Right renal cortex interstitium (tissue), 3 donors: ENCODE data around the gene ADAMTS13. TPM values are rescaled to one million over a fixed set of nuclear protein-coding genes. Genes with fewer than 3 reads are reported as not detected.
"Not testable (repeated sequence)": the region's sequence is repeated elsewhere in the genome, so short reads cannot be mapped to it uniquely, and the experiment has no call there.

ENCODE experiments used
- DNase-seq, 3 donors: peaks; one replicate each; pipeline ENCODE4 v3.0.0-alpha.2; 2013; ENCODE audit warnings: low read depth in 3 of 3, low spot score in 2 of 3
- polyA plus RNA-seq, 3 donors: library from polyadenylated mRNA; unstranded; fragments of 120-200 nt; gene quantifications; one replicate each; pipeline ENCODE4 v1.2.1, GENCODE V29; 2013; ENCODE audit not compliant: insufficient read length in 3 of 3

The ADAMTS13 gene
- polyA plus RNA-seq, 3 donors, result 5.9 to 7.2 (median 6.3) TPM

- not testable (repeated sequence) for DNase-seq
Measured at GRCh38 chr9:133391449-133391848, 30.7 kb upstream of the ADAMTS13 start.

GRCh38 chr9:133392308-133392707 is 29.9 kb upstream of the ADAMTS13 start:
- not testable (repeated sequence) for DNase-seq

GRCh38 chr9:133393399-133393798 is 28.8 kb upstream of the ADAMTS13 start:
- DNase-seq, result no peak

- no peak for DNase-seq
Measured at GRCh38 chr9:133394687-133395271, 27.4 kb upstream of the ADAMTS13 start.

- no peak for DNase-seq
Measured at GRCh38 chr9:133396952-133397351, 25.2 kb upstream of the ADAMTS13 start.

- DNase-seq, result no peak
Measured at GRCh38 chr9:133397370-133397769, 24.8 kb upstream of the ADAMTS13 start.

- DNase-seq, result no peak
Measured at GRCh38 chr9:133397895-133398294, 24.3 kb upstream of the ADAMTS13 start.

GRCh38 chr9:133400292-133400691 is 21.9 kb upstream of the ADAMTS13 start:
- DNase-seq, result no peak

- DNase-seq, result no peak
Measured at GRCh38 chr9:133401588-133401987, 20.6 kb upstream of the ADAMTS13 start.

- DNase-seq, result no peak
Measured at GRCh38 chr9:133402689-133403088, 19.5 kb upstream of the ADAMTS13 start.

- DNase-seq, result no peak
Measured at GRCh38 chr9:133403766-133404453, 18.3 kb upstream of the ADAMTS13 start.

GRCh38 chr9:133404454-133405002 is 17.6 kb upstream of the ADAMTS13 start:
- DNase-seq, result no peak

GRCh38 chr9:133405508-133406438 is 16.4 kb upstream of the ADAMTS13 start:
- no peak for DNase-seq

GRCh38 chr9:133406480-133407307 is 15.5 kb upstream of the ADAMTS13 start:
- DNase-seq, result no peak

GRCh38 chr9:133408042-133408441 is 14.1 kb upstream of the ADAMTS13 start:
- DNase-seq, result no peak

GRCh38 chr9:133415170-133415569 is 7.0 kb upstream of the ADAMTS13 start:
- DNase-seq, result no peak

GRCh38 chr9:133417541-133418461 is 4.4 kb upstream of the ADAMTS13 start, which contains the start of gene REXO4:
REXO4 (minus strand) TSS chr9:133418010; CDS start chr9:133417844, 166 bp downstream.
- peak; percentile 75 to 81 (median 80) for DNase-seq

GRCh38 chr9:133419005-133419404 is 3.2 kb upstream of the ADAMTS13 start:
- DNase-seq, result no peak

- DNase-seq, result no peak
Measured at GRCh38 chr9:133420392-133420827, 1.8 kb upstream of the ADAMTS13 start.
